ENCODE data around the gene PIK3R5.

DNA sequence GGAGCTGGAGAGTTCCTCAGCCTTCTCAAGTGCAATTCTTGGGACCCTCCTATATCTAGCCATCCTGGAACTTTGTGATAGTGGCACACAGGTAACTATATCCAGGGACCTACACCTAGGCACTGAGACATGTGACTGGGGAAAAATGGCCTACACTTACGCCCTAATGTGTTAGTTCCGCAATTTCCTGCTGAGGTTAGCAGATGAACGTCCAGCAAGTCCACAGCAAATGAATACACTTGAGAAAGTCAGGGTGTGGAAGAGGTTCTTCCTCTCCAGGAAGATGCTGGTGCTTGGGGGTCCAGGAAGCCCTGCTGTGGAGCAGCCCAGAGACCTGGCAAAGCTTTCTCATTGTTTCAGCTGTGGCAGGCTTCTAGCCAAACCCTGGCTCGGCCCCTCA, 20.8 kb downstream of the PIK3R5 start:
- TF ChIP-seq MYC (IDR thresholded peaks at IDR 0.05; ENCODE audit: low read depth, low read length) = no peak
- TF ChIP-seq, protein P1, sequence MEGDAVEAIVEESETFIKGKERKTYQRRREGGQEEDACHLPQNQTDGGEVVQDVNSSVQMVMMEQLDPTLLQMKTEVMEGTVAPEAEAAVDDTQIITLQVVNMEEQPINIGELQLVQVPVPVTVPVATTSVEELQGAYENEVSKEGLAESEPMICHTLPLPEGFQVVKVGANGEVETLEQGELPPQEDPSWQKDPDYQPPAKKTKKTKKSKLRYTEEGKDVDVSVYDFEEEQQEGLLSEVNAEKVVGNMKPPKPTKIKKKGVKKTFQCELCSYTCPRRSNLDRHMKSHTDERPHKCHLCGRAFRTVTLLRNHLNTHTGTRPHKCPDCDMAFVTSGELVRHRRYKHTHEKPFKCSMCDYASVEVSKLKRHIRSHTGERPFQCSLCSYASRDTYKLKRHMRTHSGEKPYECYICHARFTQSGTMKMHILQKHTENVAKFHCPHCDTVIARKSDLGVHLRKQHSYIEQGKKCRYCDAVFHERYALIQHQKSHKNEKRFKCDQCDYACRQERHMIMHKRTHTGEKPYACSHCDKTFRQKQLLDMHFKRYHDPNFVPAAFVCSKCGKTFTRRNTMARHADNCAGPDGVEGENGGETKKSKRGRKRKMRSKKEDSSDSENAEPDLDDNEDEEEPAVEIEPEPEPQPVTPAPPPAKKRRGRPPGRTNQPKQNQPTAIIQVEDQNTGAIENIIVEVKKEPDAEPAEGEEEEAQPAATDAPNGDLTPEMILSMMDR (IDR thresholded peaks at IDR 0.05; ENCODE audit: low read depth, low read length) = no peak
- TF ChIP-seq, protein P2, sequence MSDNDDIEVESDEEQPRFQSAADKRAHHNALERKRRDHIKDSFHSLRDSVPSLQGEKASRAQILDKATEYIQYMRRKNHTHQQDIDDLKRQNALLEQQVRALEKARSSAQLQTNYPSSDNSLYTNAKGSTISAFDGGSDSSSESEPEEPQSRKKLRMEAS (IDR thresholded peaks at IDR 0.05; ENCODE audit: low read depth, low read length) = no peak
